Left lung (tissue), 10 donors: ENCODE data around the gene SFSWAP. TPM values are rescaled to one million over a fixed set of nuclear protein-coding genes. Genes with fewer than 3 reads are reported as not detected.

Experiments
- ATAC-seq: fragments of 200-7000 bp; cut with Tn5 transposase; one replicate; pipeline ENCODE4 v1.9.1; 2020; ENCODE audit warnings: moderate library complexity
- DNase-seq, 4 donors: peaks; one replicate each; pipeline ENCODE4 v3.0.0-alpha.2; 2013 to 2020
- H3K27ac ChIP-seq, 2 donors: fragments of 200-600 bp; sonication (generic) in 1 of 2; one replicate each; pipeline versions ENCODE4 v1.5.0 to v1.8.0; 2020 to 2021
- H3K27me3 ChIP-seq, 2 donors: fragments of 200-600 bp; sonication (generic) in 1 of 2; one replicate each; pipeline versions ENCODE4 v1.5.0 to v1.8.0; 2020 to 2021
- H3K36me3 ChIP-seq, 2 donors: fragments of 200-600 bp; sonication (generic) in 1 of 2; one replicate each; pipeline versions ENCODE4 v1.5.0 to v1.8.0; 2020 to 2021
- H3K4me1 ChIP-seq, 2 donors: fragments of 200-600 bp; one replicate each; pipeline ENCODE4 v1.8.0; 2021
- H3K4me3 ChIP-seq, 2 donors: fragments of 200-600 bp; sonication (generic) in 1 of 2; one replicate each; pipeline versions ENCODE4 v1.5.0 to v1.8.0; 2020 to 2021; ENCODE audit warnings: mild to moderate bottlenecking in 1 of 2
- H3K9me3 ChIP-seq, 2 donors: fragments of 200-600 bp; sonication (generic) in 1 of 2; one replicate each; pipeline versions ENCODE4 v1.5.0 to v1.8.0; 2020 to 2021
- CTCF ChIP-seq, 2 donors: fragments of 200-600 bp; sonication (generic) in 1 of 2; IDR thresholded peaks; one replicate each; pipeline versions ENCODE4 v1.5.0 to v1.8.0; 2021; ENCODE audit warnings: antibody characterized with exemption in 2 of 2
- intact Hi-C, 2 donors: fragments of 100-400 bp; cut with DNase I; formaldehyde crosslinking; loops; one replicate each; pipeline versions ENCODE4 v1.11.2 to v1.14.2; 2022
- polyA plus RNA-seq, 6 donors: library from polyadenylated mRNA; unstranded; fragments of 120-200 nt; gene quantifications; one replicate each; pipeline ENCODE4 v1.2.1, GENCODE V29; 2013; ENCODE audit not compliant: insufficient read length in 6 of 6
- total RNA-seq, 2 donors: library from RNA; stranded (reverse); fragmentation: NEBNext Ultra II Directional; extraction: Animal tissue kit (Norgen Biotek cat#: 25700); gene quantifications; one replicate each; pipeline ENCODE4 v1.2.1, GENCODE V29; 2021
- donor health status: DM: no; HTN: yes; CAD: no.
- donor health status: DM: no; HTN: no; CAD: no.

Gene SFSWAP
- total and polyA plus RNA-seq, 8 donors = 26.0 to 68.8 (median 50.8) TPM

- Histone ChIP-seq H3K36me3 (peaks cover 0 to 81% of the 10 kb centered on the region in 2 donors), H3K4me1 (peaks cover 0 to 11% of the 10 kb centered on the region in 2 donors), H3K27ac (peak overlapping the region in 1 of 2 donors; percentile 19), H3K9me3 (no peaks in the 10 kb centered on the region), H3K4me3 (no peak overlapping the region), H3K27me3 (no peaks in the 10 kb centered on the region)
- intact Hi-C loops = no loop called here
- DNase-seq (peak in 1 of 4 donors; percentile 64), ATAC-seq (peak; percentile 29)
- no peak for TF ChIP-seq CTCF (IDR thresholded peaks at IDR 0.05)
Measured at GRCh38 chr12:131796754-131797587, 86.1 kb downstream of the SFSWAP start.

GRCh38 chr12:131797588-131797934 is 86.7 kb downstream of the SFSWAP start:
- H3K4me3 ChIP-seq = no peak overlapping the region
- H3K36me3 ChIP-seq = peaks cover 0 to 85% of the 10 kb centered on the region in 2 donors
- TF ChIP-seq CTCF (IDR thresholded peaks at IDR 0.05) = no peak
- DNase-seq (peak in 1 of 4 donors; percentile 61), ATAC-seq (no peak)
- peaks cover 0 to 11% of the 10 kb centered on the region in 2 donors for H3K4me1 ChIP-seq
- H3K27ac ChIP-seq = no peak overlapping the region
- H3K9me3 ChIP-seq = no peaks in the 10 kb centered on the region
- intact Hi-C loops = no loop called here
- no peaks in the 10 kb centered on the region for H3K27me3 ChIP-seq

GRCh38 chr12:131799195-131799594 is 88.3 kb downstream of the SFSWAP start:
- TF ChIP-seq CTCF (IDR thresholded peaks at IDR 0.05) = no peak
- Histone ChIP-seq H3K4me3 (no peak overlapping the region), H3K4me1 (peaks cover 3 to 18% of the 10 kb centered on the region in 2 donors), H3K27me3 (no peaks in the 10 kb centered on the region), H3K27ac (no peak overlapping the region), H3K9me3 (no peaks in the 10 kb centered on the region), H3K36me3 (peaks cover 0 to 74% of the 10 kb centered on the region in 2 donors)
- DNase-seq = peak in 1 of 4 donors; percentile 45
- ATAC-seq = no peak
- intact Hi-C loops = no loop called here

- intact Hi-C loops = no loop called here
- Histone ChIP-seq H3K27ac (no peak overlapping the region), H3K27me3 (no peaks in the 10 kb centered on the region), H3K4me3 (no peak overlapping the region), H3K36me3 (peaks cover 0 to 66% of the 10 kb centered on the region in 2 donors), H3K4me1 (peaks cover 3 to 19% of the 10 kb centered on the region in 2 donors), H3K9me3 (no peaks in the 10 kb centered on the region)
- ATAC-seq (no peak), DNase-seq (peak in 1 of 4 donors; percentile 76)
- no peak for TF ChIP-seq CTCF (IDR thresholded peaks at IDR 0.05)
Measured at GRCh38 chr12:131799828-131800593, 89.1 kb downstream of the SFSWAP start.

- H3K4me1 ChIP-seq = peaks cover 3 to 14% of the 10 kb centered on the region in 2 donors
- H3K27me3 ChIP-seq = no peaks in the 10 kb centered on the region
- peaks cover 0 to 60% of the 10 kb centered on the region in 2 donors for H3K36me3 ChIP-seq
- H3K27ac ChIP-seq = no peak overlapping the region
- H3K4me3 ChIP-seq = no peak overlapping the region
- no peak for ATAC-seq
- H3K9me3 ChIP-seq = no peaks in the 10 kb centered on the region
- intact Hi-C loops = no loop called here
- peak in 1 of 4 donors; percentile 76 for DNase-seq
- TF ChIP-seq CTCF (IDR thresholded peaks at IDR 0.05) = no peak
Measured at GRCh38 chr12:131800594-131801135, 89.8 kb downstream of the SFSWAP start.
